Measurements from ENCODE around the gene MBD3L1. TPM values are rescaled to one million over a fixed set of nuclear protein-coding genes. Genes with fewer than 3 reads are reported as not detected.

Gene MBD3L1
- not detected for total RNA-seq

DNA sequence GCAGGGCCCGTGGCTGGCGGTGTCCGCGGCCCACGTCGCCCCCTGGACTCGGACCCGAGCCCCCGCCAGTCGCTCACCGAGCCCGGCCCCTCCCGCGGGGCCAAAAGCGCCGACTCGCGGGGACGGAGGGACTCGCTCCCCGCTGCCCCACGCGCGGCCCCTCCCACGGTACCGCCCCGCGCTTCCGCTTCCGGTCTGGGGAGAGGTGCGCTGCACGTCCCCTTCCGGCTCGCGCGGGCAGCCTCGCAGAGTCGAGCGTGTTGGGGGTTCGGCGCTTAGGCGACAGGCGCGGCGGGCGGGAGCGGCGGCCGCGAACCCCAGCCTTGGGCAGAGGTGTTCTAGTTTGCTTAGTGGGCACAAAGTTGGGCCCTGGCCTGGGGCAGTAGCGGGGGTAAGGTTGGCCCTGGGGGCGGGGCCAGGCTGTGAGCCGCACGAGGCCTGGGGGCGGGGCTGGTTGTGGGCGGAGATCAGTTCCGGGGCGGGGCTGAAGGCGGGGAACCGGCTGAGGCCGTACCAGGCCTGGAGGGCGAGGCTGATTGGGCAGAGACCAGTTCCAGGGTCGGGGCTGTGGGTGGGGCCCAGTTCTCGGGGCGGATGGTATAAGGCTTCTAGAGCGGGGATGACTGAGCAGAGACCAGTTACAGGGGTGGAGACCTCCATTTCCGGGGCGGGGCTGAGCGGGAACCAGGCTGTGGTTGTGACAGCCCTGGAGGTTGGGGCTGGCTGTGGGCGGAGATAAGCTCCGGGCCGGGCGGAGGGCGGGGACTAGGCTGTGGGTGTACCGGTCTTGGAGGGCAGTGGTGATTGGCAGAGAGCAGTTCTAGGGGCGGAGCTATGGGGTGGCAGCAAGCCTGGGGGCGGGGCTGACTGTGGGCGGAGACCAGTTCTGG lies at the start of gene MBD3L1, which contains the start of gene ZNF558:
Gene MBD3L1 (plus strand): TSS at position 246 of the 890 bp plus-strand sequence. CDS start 10,302 bp downstream, outside the sequence.
Gene ZNF558 (minus strand): TSS at position 173 of the 890 bp plus-strand sequence. CDS start 9,645 bp downstream, outside the sequence.
- peaks cover 3% of the 10 kb centered on the region for H3K9me3 Mint-ChIP-seq (ENCODE audit: insufficient read depth)
- H3K27ac Mint-ChIP-seq, result peak within 1 kb of the TSS; percentile 97
- DNase-seq (peak; percentile 99), ATAC-seq (peak; percentile 97)
- POLR2A ChIA-PET, result interaction anchor here (0.6 to 0.8 kb wide), 2 partner anchors 8 to 16 kb away, joined by 3 to 5 read pairs; no protein-coding TSS in a partner anchor
- H3K4me1 Mint-ChIP-seq (ENCODE audit: low read depth), result peaks cover 24% of the 10 kb centered on the region
- peak within 1 kb of the TSS; percentile 86 for H3K4me3 Mint-ChIP-seq
- CTCF ChIA-PET, result no interaction called here
- H3K27me3 Mint-ChIP-seq (ENCODE audit: low read depth), result peaks cover 4% of the 10 kb centered on the region
- H3K36me3 Mint-ChIP-seq (ENCODE audit: low read depth), result peaks cover 13% of the 10 kb centered on the region

DNA sequence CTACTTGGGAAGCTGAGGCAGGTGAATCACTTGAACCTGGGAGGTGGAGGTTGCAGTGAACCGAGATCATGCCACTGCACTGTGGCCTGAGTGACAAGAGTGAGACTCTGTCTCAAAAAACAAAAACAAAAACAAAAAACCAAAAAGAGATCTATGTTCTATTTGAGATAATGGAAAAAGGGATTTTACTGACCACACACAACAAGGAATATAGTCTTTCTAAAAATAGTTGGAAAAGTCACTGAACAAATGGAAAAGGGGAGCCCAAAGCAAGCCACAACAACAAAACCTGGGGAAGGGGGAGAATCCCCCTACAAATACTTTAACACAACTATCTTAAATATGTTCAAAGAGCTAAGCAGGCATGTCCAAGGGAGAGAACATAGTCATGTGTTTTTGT lies 37.4 kb upstream of the MBD3L1 start:
- ChIA-PET CTCF (interaction anchor here (0.5 kb wide), 1 partner anchor 1128 kb away, joined by 3 read pairs; no protein-coding TSS in a partner anchor), POLR2A (no interaction called here)
- no peak overlapping the region for H3K4me3 Mint-ChIP-seq
- peaks cover 5% of the 10 kb centered on the region for H3K9me3 Mint-ChIP-seq (ENCODE audit: insufficient read depth)
- no peak overlapping the region for H3K27ac Mint-ChIP-seq
- H3K27me3 Mint-ChIP-seq (ENCODE audit: low read depth), result no peaks in the 10 kb centered on the region
- H3K4me1 Mint-ChIP-seq (ENCODE audit: low read depth), result no peaks in the 10 kb centered on the region
- DNase-seq (no peak), ATAC-seq (no peak)
- H3K36me3 Mint-ChIP-seq (ENCODE audit: low read depth), result peaks cover 6% of the 10 kb centered on the region

DNA sequence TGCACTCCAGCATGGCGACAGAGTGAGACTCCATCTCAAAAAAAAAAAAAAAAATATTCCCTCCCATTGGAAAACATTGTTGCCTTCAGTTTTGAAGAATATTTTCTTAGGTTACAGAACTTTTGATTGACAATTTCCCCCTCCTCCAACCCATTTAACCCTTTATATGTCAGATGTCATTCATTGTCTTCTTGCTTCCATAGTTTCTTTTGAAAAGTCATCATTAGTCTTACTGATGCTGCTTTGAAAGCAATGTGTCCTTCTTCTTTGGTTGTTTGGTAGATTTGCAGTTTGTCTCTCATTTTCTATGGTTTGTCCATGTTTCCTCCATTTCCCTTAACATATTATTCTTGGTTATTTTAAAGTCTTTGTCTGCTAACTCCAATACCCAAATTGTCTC lies 25.5 kb upstream of the MBD3L1 start:
- no peak overlapping the region for H3K27ac Mint-ChIP-seq
- H3K4me3 Mint-ChIP-seq, result no peak overlapping the region
- H3K27me3 Mint-ChIP-seq (ENCODE audit: low read depth), result no peaks in the 10 kb centered on the region
- POLR2A ChIA-PET, result no interaction called here
- ATAC-seq (no peak), DNase-seq (no peak)
- H3K4me1 Mint-ChIP-seq (ENCODE audit: low read depth), result no peaks in the 10 kb centered on the region
- peaks cover 61% of the 10 kb centered on the region for H3K36me3 Mint-ChIP-seq (ENCODE audit: low read depth)
- H3K9me3 Mint-ChIP-seq (ENCODE audit: insufficient read depth), result peaks cover 60% of the 10 kb centered on the region
- CTCF ChIA-PET, result no interaction called here

DNA sequence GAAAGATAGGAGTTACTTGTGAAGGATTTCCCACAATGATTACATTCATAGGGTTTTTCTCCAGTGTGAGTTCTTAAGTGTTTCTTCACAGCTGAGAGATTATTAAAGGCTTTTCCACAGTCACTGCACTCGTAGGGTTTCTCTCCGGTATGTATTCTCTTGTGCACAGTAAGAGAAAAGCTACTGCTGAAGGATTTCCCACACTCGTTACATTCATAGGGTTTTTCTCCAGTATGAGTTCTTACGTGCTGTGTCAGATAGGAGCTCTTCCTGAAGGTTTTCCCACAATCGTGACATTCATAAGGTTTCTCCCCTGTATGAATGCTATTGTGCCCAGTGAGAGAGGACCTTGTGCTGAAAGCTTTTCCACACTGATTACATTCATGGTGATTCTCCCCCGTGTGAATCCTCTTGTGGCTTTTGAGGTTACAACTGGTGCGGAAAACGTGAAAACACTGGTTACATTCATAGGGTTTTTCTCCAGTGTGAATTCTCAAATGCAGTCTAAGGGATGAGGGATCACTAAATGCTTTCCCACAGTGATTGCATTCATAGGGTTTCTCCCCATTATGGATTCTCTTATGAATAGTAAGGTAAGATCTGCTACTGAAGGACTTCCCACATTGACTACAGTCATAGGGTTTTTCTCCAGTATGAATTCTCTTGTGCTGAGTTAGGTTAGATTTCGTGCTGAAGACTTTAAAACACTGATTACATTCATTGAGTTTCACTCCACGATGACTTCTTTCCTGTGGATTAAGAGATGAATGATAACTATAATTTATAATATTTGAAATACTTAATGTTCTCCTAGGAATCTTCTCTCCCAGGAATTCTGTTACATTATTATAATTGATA lies 20.6 kb upstream of the MBD3L1 start:
- H3K4me3 Mint-ChIP-seq, result no peak overlapping the region
- peaks cover 86% of the 10 kb centered on the region for H3K36me3 Mint-ChIP-seq (ENCODE audit: low read depth)
- H3K9me3 Mint-ChIP-seq (ENCODE audit: insufficient read depth), result peaks cover 74% of the 10 kb centered on the region
- ATAC-seq (no peak), DNase-seq (no peak)
- CTCF ChIA-PET, result no interaction called here
- no peak overlapping the region for H3K27ac Mint-ChIP-seq
- H3K27me3 Mint-ChIP-seq (ENCODE audit: low read depth), result no peaks in the 10 kb centered on the region
- POLR2A ChIA-PET, result no interaction called here
- H3K4me1 Mint-ChIP-seq (ENCODE audit: low read depth), result no peaks in the 10 kb centered on the region

DNA sequence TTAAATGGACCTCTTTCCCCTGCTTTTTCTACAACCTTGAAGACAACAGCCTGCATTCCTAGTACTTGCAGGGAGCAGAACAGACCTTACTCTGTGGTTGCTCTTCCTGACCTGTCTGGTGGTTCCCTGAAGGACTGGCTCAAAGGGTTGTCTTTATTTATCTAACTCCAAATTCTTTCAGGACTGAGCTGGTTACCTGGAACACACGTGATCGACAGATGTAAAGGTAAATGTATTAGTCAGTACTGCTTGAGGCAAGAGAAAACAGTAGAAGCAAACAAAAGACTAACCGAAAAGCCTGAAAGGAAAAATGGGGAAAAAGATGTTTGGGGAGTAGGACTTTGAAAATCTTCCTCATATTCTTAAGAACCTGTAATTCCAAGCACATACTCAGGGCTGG lies 18.0 kb upstream of the MBD3L1 start:
- Mint-ChIP-seq H3K4me1 (ENCODE audit: low read depth) (no peaks in the 10 kb centered on the region), H3K27me3 (ENCODE audit: low read depth) (no peaks in the 10 kb centered on the region), H3K4me3 (no peak overlapping the region), H3K36me3 (ENCODE audit: low read depth) (peaks cover 92% of the 10 kb centered on the region), H3K9me3 (ENCODE audit: insufficient read depth) (peaks cover 56% of the 10 kb centered on the region), H3K27ac (no peak overlapping the region)
- POLR2A ChIA-PET, result no interaction called here
- DNase-seq (no peak), ATAC-seq (no peak)
- CTCF ChIA-PET, result no interaction called here

DNA sequence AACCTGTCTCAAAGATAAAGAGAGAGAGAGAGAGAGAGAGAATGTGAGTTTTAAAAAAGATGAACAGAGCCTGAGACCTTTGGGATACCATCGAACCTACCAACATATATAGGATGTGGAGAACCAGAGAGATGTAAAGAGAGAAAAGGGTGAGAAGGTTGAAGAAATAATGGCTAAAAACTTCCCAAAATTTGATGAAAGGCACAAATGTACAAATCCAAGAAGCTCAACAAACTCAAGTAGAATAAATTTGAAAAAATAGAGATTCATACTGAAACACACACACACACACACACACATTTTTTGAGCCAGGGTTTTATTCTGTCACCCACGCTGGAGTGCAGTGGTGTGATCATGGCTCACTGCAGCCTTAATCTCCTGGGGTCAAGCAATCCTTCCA lies 16.4 kb upstream of the MBD3L1 start:
- Mint-ChIP-seq H3K27ac (no peak overlapping the region), H3K27me3 (ENCODE audit: low read depth) (no peaks in the 10 kb centered on the region), H3K36me3 (ENCODE audit: low read depth) (peaks cover 95% of the 10 kb centered on the region), H3K9me3 (ENCODE audit: insufficient read depth) (peaks cover 53% of the 10 kb centered on the region), H3K4me1 (ENCODE audit: low read depth) (no peaks in the 10 kb centered on the region), H3K4me3 (no peak overlapping the region)
- POLR2A ChIA-PET, result no interaction called here
- DNase-seq (no peak), ATAC-seq (no peak)
- CTCF ChIA-PET, result no interaction called here

DNA sequence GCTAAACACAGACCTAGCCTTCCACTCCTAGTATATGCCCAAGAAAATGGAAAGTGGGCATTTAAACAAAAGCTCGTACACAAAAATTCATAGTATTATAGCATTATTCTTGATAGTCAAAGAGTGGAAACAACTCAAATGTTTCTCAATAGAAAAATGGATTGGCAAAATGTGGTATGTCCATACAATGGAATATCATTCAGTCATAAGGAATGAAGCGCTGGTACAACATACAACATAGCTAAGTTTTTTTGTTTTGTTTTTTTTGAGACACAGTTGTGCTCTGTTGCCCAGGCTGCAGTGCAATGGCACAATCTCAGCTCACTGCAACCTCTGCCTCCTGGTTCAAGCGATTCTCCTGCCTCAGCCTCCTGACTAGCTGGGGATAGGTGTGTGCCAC lies 11.9 kb upstream of the MBD3L1 start:
- Mint-ChIP-seq H3K27me3 (ENCODE audit: low read depth) (no peaks in the 10 kb centered on the region), H3K27ac (no peak overlapping the region), H3K9me3 (ENCODE audit: insufficient read depth) (peaks cover 16% of the 10 kb centered on the region), H3K4me1 (ENCODE audit: low read depth) (no peaks in the 10 kb centered on the region), H3K4me3 (no peak overlapping the region), H3K36me3 (ENCODE audit: low read depth) (peaks cover 88% of the 10 kb centered on the region)
- ATAC-seq, result no peak
- ChIA-PET CTCF (no interaction called here), POLR2A (no interaction called here)
- no peak for DNase-seq

DNA sequence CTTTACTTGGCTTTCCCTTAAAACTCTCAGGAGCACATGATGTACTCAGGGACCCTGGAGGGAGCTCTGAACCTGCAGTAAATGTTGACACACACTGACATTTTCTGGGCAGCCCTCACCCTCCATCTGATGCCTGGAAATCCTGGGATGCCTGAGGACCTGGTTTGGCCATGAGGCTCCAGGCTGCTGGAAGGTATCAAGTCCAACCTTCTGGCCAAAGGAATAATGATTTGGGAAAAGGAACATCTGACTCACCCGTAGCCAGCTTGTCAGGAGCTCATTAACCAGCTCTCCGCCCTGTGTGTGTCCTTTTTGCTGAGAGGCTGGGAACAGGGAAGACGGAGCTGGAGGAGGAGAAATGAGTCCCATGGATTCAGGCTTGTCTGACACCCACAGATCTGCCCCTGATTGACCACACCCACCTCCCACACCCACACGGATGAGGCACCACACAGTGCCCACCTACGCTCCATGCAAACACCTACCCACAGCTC lies 10.4 kb upstream of the MBD3L1 start:
- Mint-ChIP-seq H3K4me3 (no peak overlapping the region), H3K27ac (no peak overlapping the region), H3K4me1 (ENCODE audit: low read depth) (peaks cover 4% of the 10 kb centered on the region), H3K27me3 (ENCODE audit: low read depth) (no peaks in the 10 kb centered on the region), H3K36me3 (ENCODE audit: low read depth) (peaks cover 77% of the 10 kb centered on the region), H3K9me3 (ENCODE audit: insufficient read depth) (peaks cover 2% of the 10 kb centered on the region)
- ATAC-seq (no peak), DNase-seq (no peak)
- CTCF ChIA-PET, result no interaction called here
- POLR2A ChIA-PET, result no interaction called here

DNA sequence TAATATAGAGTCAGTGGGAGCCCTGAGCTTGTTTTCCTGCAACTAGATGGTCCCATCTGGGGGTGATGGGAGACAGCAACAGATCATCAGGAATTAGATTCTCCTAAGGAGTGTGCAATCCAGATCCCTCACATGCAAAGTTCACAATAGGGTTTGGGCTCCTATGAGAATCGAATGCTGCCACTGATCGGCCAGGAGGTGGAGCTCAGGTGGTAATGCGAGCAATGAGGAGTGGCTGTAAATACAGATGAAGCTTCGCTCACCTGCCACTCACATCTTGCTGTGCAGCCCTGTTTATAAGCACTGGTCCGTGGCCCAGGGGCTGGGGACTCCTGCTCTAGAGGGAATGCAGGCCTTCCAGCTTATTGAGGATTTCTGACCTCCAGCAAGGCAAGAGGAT lies 5.8 kb upstream of the MBD3L1 start:
- Mint-ChIP-seq H3K36me3 (ENCODE audit: low read depth) (peaks cover 53% of the 10 kb centered on the region), H3K27ac (no peak overlapping the region), H3K9me3 (ENCODE audit: insufficient read depth) (no peaks in the 10 kb centered on the region), H3K4me1 (ENCODE audit: low read depth) (peaks cover 14% of the 10 kb centered on the region), H3K27me3 (ENCODE audit: low read depth) (no peaks in the 10 kb centered on the region), H3K4me3 (no peak overlapping the region)
- ChIA-PET CTCF (no interaction called here), POLR2A (no interaction called here)
- ATAC-seq, result no peak
- no peak for DNase-seq

DNA sequence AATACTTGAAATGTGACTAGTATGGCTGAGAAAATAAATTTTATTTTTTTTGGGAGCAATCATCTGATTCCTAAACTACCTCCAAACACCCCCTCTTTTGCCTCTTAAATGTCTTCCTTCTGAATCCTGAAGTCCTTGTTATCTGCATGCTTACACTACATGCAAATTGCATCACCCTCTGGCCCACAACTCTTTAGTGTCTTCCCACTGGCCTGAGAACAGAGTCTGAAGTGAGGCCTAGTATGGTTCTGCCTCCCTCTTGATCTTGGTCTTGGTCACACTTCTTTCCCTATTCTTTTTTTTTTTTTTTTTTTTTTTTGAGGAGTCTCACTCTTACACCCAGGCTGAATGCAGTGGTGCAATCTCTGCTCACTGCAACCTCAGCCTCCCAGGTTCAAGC lies 4.9 kb upstream of the MBD3L1 start:
- Mint-ChIP-seq H3K4me3 (no peak overlapping the region), H3K27me3 (ENCODE audit: low read depth) (no peaks in the 10 kb centered on the region), H3K36me3 (ENCODE audit: low read depth) (peaks cover 44% of the 10 kb centered on the region), H3K27ac (no peak overlapping the region), H3K4me1 (ENCODE audit: low read depth) (peaks cover 18% of the 10 kb centered on the region), H3K9me3 (ENCODE audit: insufficient read depth) (no peaks in the 10 kb centered on the region)
- CTCF ChIA-PET, result no interaction called here
- DNase-seq (no peak), ATAC-seq (no peak)
- POLR2A ChIA-PET, result no interaction called here

DNA sequence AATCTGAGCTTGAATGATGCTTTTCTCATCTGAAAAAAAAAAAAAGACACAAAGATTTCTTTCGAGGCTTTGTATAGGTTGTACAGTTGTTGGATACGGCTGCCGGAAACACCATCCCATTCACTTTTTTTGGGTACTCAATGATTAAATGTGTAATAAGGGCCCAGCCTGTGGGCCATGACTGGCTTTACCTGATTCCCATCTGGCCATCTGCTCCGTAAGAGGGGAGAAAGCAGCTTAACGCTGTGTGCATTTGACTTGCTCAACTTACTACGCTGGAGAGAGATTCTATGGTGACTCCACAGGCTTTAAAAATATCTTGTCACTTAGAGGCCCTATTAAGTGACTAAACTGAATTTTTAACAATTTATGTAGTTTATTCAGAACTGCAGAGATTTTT lies 804 bp upstream of the MBD3L1 start:
- H3K27me3 Mint-ChIP-seq (ENCODE audit: low read depth), result peaks cover 4% of the 10 kb centered on the region
- peak overlapping the region; percentile 93 for H3K27ac Mint-ChIP-seq
- no peak for DNase-seq
- no peak for ATAC-seq
- H3K4me1 Mint-ChIP-seq (ENCODE audit: low read depth), result peaks cover 24% of the 10 kb centered on the region
- ChIA-PET POLR2A (interaction anchor here (0.8 kb wide), 1 partner anchor 15 kb away, joined by 5 read pairs; no protein-coding TSS in a partner anchor), CTCF (no interaction called here)
- peaks cover 3% of the 10 kb centered on the region for H3K9me3 Mint-ChIP-seq (ENCODE audit: insufficient read depth)
- H3K36me3 Mint-ChIP-seq (ENCODE audit: low read depth), result peaks cover 17% of the 10 kb centered on the region
- H3K4me3 Mint-ChIP-seq, result peak overlapping the region; percentile 86

DNA sequence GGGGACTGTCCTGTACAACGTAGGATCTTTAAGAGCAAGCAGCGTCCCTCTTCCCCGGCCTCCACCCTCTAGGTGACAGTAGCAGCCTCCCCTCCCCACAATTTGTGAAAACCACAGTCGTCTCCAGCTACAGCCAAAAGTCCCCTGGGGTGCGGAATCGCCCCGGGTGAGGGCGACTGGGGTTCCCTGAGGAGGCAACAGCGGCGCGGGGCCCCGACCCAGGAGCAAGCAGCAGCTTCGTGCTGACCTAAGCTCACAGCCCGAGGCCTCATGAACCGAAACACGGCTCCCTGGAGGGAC lies 395 bp upstream of the MBD3L1 start:
- DNase-seq (no peak), ATAC-seq (peak; percentile 20)
- peaks cover 17% of the 10 kb centered on the region for H3K36me3 Mint-ChIP-seq (ENCODE audit: low read depth)
- POLR2A ChIA-PET, result interaction anchor here (0.8 kb wide), 1 partner anchor 15 kb away, joined by 5 read pairs; no protein-coding TSS in a partner anchor
- H3K4me1 Mint-ChIP-seq (ENCODE audit: low read depth), result peaks cover 24% of the 10 kb centered on the region
- peaks cover 3% of the 10 kb centered on the region for H3K9me3 Mint-ChIP-seq (ENCODE audit: insufficient read depth)
- CTCF ChIA-PET, result no interaction called here
- peak overlapping the region; percentile 86 for H3K4me3 Mint-ChIP-seq
- H3K27me3 Mint-ChIP-seq (ENCODE audit: low read depth), result peaks cover 4% of the 10 kb centered on the region
- H3K27ac Mint-ChIP-seq, result peak overlapping the region; percentile 93

Data from activated CD8-positive, alpha-beta T cell treated with anti-CD3 and anti-CD28 coated beads, Interleukin-2, amount 10 ng/mL, durations not matched to agents 7 days and 5 days (primary cell).